DMS 273 (cell line): ENCODE measurements around the gene ARID1B.

Experiments
- DNase-seq: peaks from one replicate; lab custom pipeline; 2025; ENCODE audit not compliant: unreplicated experiment; lab: John Stamatoyannopoulos, UW

ARID1B gene

DNA sequence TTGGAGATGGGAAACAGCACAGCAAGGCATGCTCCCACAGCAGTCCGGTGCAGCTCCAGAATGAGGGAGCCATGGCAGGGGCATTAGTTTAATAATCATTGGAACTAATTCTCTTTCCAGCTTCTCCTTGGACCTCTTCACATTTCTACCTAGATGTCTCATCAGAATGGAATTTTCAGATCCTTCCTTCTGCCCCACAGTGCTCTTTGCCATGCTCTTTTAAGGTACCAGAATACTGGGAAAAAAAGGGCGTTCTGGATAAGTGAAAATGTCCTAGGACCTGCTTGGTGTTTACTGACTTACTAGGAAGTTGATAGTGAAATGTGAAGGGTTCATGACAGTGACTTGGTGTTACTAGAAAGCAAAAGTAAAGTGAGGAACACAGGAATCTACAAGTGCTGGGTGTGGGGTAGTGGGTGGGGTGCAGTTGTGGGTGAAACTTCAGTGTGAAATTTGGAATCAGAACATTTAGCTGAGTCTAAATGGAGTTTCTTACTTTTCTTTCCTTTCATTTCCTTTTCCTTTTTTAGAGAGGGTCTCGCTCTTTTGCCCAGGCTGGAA lies 207.1 kb downstream of the ARID1B start:
- DNase-seq: no peak

DNA sequence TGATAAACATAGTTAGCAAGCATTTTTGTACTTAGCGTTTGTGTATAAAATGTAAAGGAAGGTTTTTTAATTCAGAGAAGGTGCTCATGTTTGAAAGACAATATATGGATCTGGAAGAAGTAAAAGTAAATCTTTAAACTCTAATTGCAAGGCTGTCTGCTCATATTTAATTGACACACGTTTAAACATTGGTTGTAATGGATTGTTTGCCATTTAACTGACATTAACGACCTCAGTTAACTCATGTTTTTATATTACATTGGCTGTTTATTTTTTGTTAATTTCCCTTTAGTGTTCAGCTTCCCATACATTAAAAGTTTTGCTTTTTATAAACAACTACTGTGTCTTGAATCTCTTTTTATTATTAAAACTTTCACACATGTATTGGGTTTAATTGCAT lies 208.1 kb downstream of the ARID1B start:
- DNase-seq: no peak

GRCh38 chr6:156988276-156989158 lies 211.3 kb downstream of the ARID1B start:
- DNase-seq: peak; percentile 15

- DNase-seq: no peak
These were observed 212.1 kb downstream of the ARID1B start for GRCh38 chr6:156989159-156989806.

DNA sequence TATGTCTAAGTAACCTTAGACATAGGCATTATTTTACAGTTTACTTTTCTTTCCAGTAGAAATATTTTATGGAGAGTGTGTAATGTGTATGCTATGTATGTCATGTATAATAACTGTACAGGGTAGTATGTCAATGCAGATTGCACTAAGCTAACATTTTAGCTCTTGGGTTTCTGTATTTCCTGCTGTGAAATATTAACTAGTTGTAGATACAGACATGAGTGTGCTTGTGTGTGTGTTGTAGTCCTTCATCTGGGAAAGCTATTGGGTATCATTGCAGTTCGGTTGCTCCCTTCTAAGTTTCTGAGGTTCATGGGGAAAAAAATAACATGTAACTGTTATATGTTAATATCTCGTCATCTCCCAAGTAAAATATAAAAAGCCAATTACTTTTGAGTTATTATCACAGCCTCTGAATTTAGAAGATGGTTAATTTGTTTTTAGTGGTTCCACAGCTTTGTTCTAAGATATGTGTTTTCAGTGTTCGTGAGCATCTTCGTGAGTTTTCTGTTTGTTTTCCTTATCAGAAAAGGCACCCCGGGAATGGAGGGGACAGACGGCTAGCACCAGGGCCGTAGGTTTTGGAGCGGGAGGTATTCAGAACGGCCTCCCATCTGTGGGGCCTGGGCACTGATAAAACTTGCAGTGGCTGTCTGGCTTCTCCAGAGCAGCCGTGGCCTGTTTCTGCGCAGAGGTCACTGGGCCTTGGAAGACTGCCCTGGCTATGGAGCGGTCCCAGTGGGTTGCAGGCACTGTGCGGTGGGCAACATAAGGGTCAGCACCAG lies 215.0 kb downstream of the ARID1B start:
- DNase-seq: no peak

GRCh38 chr6:156993713-156994112 lies 216.5 kb downstream of the ARID1B start:
- DNase-seq: no peak

- DNase-seq: no peak
These were observed 217.3 kb downstream of the ARID1B start for GRCh38 chr6:156994215-156995076.

GRCh38 chr6:156995502-156995901 lies 218.3 kb downstream of the ARID1B start:
- DNase-seq: no peak

DNA sequence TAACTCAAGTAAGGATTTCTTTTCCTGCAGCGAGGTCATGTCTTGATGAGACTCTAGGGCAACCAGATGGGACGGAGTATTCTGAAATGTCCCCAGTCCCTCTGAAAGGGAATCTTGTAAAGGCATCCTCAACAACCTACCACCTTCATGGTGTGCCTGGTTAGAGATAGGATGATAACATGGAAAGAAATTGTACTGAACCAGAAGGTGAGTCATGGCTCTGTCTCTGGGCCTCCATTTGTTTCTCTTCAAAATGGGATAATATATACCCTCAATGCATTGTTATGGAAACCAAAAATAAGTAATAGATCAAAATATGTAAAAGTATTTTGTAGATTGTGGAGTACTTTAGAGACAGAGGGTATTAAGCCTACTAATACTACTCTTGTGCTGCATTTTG lies 219.1 kb downstream of the ARID1B start:
- DNase-seq: no peak

DNA sequence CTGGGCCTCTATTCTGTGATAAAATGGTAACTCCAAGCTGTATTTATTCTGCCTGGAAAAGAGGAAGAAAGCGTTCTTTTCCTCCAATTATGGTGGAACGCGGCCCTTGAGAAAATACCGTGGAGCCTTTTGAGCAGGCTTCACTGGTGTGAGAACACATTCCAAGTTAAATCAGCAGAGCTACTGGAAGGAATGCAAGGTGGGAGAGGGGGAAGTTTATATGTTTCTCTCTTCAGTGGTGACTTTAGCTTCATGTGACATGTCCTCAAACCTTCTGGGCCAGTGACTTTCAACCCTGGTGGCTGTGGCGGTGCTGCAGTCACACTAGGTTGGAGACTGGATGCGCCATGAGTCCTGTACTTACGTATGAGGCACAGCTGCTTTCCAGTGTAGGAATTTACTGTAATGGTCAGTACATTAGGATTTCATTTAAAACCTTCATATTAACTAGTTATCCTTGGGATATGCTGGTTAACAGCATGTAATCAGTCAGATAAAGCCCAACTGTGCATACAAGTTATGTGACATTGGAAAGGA lies 221.7 kb downstream of the ARID1B start:
- DNase-seq: no peak

GRCh38 chr6:156999762-157000161 lies 222.6 kb downstream of the ARID1B start:
- no peak for DNase-seq

- DNase-seq: no peak
These were observed 224.5 kb downstream of the ARID1B start for GRCh38 chr6:157001716-157002115.

- no peak for DNase-seq
These were observed 225.6 kb downstream of the ARID1B start for GRCh38 chr6:157002774-157003173.

DNA sequence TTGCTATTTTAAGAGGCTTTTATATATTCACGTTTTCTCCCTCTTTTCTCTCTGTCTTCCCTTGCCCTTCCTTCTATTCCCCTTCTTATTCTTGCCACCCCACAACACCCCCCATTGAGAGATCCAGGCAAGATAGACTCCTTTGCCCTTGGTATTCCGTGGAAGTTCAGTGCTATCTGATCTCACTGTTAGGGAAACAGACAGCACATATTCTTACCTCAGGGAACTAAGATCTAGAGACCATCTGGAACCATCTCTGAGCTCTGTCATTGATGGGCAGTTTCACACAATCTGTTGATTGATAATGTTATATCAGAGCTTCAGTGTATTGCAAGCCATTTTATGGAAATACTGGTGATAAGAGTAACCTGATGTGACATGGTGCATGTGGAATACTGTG lies 228.8 kb downstream of the ARID1B start:
- DNase-seq: no peak

DNA sequence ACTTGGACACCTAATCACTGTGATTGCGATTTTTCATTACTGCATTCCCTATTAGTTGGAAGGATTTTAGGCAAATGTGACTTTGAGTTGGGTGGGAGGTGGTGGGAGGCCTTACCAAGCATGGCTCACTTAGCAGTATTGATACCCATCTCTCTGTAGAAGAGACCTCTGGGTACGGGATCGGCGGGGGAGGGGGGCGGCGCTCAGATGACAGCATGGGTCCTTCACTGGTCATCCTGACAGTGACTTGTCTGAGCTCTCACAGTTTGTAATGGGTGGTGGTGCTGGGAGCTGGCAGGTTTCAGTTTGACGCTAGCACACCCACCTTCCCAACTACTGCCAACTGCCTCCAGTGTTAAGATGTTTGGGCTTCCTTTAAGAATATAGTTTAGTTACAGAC lies 231.4 kb downstream of the ARID1B start:
- no peak for DNase-seq

GRCh38 chr6:157012355-157012754 lies 235.2 kb downstream of the ARID1B start:
- DNase-seq: no peak

GRCh38 chr6:157013649-157014304 lies 236.6 kb downstream of the ARID1B start:
- DNase-seq: no peak

DNA sequence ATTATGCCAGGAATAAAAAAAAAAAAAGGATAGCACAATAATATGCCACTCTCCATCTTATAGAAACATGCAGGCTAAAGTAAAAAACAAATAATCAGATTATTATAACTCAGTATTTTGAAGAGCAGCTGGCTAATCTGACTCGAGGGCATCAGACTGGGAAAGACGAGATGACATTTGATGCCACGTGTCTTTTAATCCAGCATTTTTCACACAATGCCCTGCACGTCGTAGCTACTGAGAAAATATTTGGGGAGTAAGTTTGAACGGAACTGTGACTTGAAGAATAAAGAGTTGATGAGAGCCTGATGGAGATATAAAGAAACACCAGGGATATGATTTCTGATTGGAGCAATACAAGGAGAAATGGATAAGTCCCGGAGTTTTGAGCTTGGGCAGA lies 237.7 kb downstream of the ARID1B start:
- no peak for DNase-seq

DNA sequence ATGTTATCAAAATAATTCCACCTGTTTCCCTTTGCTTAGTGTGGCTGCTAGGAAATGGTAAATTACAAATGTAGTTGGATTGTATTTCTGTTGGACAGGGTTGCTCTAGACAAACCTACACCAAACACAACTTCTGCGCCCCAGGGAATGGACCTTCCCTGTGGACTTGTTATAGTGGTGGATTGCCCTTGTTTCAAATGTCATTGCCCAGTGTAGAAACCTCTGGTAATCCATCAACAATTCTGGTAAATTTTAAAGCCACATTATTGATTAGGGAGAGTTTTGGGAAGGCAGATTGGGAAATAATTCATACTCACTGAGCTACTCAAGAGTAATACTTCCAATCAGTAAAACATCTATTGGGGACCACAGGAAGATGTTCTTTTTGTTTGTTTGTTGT lies 239.8 kb downstream of the ARID1B start:
- no peak for DNase-seq

DNA sequence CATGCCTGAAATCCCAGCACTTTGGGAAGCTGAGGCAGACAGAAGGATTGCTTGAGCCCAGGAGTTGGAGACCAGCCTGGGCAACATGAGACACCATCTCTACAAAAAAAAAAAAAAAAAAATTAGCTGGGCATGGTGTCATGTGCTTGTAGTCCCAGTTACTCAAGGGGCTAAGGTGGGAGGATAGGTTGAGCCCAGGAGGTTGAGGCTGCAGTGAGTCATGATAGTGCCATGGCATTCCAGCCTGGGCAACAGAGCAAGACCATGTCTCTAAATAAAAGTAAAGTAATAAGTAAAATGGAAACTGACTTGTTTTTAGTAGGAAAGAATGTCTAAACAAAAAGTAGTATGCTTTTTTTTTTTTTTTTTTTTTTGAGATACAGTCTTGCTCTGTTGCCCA lies 240.7 kb downstream of the ARID1B start:
- no peak for DNase-seq
